NCI-H345 (cell line): ENCODE data around the gene IL1RAPL2.
"Not testable (repeated sequence)": the region's sequence is repeated elsewhere in the genome, so short reads cannot be mapped to it uniquely, and the experiment has no call there.

Source experiments
- DNase-seq: peaks from one replicate; lab custom pipeline; 2025; lab: John Stamatoyannopoulos, UW

The IL1RAPL2 gene

DNA sequence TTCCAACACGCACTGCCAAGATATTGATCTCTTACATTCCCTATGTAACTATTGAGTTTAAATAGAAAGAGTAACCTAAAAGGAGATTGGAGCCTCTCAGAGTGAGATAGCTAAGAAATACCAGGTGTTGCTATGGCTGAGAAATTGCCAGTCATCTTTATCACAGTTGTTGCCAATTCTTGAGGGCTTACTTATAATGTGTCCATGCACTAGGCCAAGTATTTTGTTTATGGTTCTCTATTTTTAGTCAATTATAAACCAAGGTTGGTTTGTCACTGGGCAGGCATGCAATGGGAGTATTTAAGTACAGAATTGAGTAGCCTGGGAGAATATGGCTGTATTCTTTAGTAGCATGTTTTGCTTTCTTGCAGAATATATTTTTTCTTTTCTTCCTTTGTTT is 452.9 kb downstream of the IL1RAPL2 start:
- no peak for DNase-seq

DNA sequence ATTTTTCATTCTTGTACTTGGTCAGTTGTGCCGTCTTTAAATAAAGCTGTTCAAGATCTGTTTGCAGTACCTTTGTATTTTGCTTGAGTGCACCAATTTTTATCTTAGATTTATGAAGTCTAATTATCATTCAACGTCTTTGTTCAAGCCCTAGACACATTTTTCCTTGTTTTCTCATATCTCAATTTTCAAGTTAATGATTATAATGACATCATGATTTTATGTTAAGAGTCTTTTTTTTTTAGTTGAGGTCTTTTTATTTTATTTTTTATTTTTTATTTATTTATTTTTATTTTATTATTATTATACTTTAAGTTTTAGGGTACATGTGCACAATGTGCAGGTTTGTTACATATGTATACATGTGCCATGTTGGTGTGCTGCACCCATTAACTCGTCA is 463.0 kb downstream of the IL1RAPL2 start:
- DNase-seq, result not testable (repeated sequence)

DNA sequence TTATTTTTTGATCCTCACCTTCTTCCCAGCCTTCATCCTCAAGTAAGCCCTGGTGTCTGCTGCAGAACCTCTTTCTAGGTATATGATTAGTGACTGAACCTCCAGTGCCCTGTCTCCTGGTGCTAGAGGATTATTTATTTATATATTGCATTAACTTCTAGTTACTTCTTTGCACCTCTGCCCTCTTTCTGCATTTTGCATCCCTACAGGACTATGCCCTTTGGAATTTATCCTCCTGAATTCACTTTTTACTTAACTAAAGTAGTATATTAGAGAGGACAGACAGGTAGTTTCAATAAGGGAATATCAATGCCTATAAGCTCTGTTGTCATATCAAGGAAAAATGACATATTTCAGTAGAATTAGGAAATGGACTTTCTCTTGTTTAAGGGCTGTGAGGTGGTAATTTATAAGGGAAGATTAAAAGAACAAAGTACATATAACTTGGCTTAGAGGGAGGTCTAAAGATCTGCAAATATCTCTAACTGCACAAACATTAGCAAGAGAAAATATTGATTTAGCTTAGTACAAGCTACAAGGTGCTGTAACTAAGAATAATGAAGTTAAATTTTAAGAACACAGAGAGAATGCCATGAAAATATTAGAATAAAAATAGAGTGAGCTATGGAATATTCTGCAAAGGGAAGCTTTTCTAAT is 472.8 kb downstream of the IL1RAPL2 start:
- no peak for DNase-seq

DNA sequence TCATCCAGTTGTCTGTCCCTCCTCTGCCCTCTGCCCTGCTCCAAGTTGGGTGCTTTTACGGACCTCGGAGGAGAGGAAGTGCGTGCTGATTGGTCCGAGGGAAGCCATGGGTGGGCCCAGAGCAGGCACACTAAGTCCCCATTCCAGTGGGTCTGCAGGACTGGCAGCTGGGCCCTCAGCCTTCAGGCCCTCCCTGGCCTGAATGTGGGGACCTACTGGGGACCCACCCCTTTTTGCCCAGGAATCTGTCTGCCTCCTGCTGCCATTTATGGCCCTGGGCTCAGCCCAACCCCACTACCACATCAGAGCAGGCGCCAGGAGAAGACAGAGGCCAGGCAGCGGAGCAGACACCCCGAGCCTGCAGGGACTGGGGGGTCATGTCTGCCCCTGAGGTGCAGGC is 484.9 kb downstream of the IL1RAPL2 start:
- DNase-seq, result no peak

DNA sequence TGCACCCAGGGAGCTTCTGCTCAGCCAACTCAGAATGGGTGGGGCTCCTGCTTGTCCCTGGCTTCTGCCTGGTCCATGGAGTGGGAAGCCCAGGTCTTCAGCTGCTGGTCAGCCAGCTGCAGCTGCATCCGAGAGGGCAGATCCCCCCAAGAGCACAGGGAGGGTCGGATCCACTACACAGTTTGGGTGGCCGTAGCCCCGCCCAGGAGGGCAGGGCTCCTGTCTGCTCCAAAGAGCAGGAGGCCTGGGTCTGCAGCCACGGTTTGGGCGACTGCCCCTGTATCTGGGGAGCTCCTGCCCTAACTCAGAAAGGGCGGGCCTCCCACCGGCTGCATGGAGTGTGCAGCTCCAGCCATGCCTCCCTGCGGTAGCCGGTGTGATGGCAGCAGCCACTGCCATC is 485.4 kb downstream of the IL1RAPL2 start:
- DNase-seq, result no peak

DNA sequence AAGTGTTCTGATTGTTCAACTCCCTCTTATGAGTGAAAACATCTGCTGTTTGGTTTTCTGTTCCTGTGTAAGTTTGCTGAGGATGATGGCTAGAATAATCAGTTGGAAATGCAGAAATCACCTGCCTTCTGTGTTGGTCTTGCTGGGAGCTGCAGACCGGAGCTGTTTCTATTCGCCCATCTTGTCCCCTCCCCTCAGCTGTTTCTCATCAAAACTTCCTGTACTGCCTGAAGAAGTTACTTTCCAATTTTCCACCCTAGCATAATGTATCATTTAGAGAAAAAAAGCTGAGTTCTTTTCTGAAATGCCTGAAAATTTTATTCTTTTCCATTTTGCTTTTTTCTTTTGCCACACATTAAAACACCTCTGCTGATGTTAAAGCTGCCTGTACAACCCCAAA is 486.9 kb downstream of the IL1RAPL2 start:
- no peak for DNase-seq

DNA sequence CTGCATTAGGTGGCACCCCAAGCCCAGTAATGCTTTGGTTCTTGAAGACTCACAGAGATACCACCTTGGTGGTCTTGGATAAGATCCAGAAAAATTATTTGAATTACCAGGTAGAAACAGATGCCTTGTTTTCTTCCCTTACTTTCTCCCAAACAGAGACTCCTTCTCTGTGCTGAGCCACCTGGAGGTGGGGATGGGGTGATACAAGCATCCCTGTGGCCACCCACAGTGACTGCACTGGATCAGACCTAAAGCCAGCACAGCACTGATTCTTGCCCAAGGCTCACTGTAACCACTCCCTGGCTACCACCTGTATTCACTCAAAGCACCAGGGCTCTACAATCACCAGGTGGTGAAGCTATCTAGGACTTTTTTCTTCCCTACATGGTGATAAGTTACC is 497.7 kb downstream of the IL1RAPL2 start:
- no peak for DNase-seq

DNA sequence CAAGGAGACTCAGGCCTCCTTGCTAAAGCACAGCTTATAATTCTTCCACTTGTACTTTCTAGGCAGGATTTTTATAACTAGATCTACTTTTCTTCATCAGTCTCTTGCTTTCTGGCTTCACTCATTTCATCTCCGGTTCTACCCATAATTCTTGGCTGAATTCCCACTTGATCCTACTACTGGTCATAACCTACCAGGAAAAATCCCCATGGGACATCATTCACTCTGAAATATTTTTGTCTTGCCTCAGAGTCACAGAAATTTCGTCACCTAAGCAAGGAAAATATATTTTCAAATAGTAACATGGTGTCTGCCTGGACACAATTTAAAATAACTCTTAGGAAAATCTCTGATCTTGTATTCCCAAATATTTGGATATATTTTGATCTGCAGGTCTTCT is 532.2 kb downstream of the IL1RAPL2 start:
- no peak for DNase-seq

DNA sequence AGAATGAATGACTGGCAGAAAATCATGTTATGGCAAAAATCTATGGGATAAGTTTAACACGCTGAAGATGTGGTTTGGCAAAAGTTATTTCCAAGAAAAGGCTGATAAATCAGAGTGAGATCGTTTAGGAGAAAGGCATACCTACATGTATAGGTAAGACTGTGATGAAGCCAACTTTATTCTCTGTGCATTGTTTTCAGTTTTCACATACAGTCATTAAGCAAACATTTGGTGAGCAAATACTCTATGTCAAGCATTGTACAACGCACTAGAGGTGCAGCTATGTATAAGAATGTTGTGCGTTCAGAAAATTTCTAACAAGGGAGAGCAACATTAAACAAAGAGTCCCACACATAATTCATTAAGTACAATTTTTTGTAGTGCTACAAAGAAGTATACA is 532.8 kb downstream of the IL1RAPL2 start:
- DNase-seq, result no peak

DNA sequence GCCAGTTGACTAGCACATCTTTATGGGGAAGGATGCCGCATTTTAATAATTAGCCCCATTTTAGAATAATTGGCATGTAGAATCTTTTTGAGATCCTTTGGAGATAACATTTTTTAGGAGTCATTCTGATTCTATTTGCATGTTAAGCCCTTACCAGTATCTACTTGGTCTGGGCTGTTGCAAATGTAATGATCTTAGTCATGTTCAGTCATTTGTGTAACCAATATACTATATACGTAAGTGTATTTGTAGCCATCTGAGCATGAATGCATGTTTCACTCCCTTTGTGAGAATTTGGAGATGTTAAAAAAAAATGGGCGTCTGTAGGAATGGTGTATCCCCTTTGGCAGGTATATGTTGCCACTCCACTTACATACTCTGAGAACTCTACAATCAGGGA is 535.4 kb downstream of the IL1RAPL2 start:
- DNase-seq, result no peak

DNA sequence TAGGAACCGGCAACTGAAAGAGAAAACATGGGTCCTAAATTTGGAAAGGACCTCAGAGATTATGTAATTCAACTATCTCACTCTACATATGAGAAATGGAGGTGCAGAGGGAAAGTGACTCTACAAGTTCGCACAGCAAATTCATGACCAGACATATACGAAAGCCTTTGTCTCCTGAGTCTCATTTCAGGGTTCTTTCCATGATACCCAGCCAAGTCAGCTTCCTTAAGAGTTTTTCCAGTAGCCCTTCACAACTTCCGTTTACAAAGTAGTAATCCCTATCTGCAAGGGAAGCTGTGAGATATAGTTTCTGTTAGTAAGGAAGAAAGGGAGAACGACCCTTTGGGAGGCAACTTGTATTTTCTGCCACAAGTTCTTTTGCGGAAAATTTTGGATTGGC is 543.9 kb downstream of the IL1RAPL2 start:
- DNase-seq, result no peak

DNA sequence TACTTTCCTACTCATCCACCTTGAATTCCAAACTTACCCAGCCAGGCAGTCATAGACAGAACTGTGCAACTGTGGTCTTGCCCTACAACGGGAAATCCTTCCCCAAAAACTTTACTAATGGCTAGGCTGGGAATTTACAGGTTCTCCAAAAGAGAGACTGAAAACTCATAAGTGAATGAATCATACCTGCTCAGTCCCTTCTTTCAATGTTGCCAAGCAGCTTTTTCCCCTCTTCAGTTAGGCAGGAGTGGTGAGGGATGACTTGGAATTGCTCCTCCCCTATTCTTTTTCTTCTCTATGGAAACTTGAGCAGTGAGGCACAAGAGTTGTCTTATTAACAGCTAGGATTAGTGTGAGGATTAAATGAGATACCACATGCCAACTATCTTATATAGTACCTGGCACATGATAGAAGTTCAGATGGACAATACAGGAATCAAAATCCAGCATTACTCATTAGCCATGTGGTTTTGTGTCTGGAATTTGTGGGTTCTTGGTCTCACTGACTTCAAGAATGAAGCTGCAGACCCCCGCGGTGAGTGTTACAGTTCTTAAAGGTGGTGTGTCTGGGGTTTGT is 548.6 kb downstream of the IL1RAPL2 start:
- DNase-seq, result no peak

DNA sequence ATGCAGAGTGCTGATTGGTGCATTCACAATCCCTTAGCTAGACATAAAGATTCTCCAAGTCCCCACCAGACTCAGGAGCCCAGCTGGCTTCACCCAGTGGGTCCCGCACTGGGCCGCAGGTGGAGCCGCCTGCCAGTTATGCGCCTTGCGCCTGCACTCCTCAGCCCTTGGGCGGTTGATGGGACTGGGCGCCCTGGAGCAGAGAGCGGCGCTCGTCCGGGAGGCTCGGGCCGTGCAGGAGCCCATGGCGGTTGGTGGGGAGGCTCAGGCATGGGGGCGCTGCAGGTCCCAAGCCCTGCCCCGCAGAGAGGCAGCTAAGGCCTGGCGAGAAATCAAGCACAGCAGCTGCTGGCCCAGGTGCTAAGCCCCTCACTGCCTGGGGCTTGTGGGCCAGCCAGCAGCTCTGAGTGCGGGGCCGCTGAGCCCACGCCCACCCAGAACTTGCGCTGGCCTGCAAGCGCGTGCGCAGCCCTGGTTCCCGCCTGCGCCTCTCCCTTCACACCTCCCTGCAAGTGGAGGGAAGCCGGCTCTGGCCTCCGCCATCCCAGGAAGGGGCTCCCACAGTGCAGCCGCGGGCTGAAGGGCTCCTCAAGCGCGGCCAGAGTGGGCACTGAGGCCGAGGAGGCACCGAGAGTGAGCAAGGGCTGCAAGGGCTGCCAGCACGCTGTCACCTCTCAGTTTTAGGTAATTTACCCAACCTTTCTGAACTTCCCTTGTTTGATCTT is 549.8 kb downstream of the IL1RAPL2 start:
- not testable (repeated sequence) for DNase-seq

DNA sequence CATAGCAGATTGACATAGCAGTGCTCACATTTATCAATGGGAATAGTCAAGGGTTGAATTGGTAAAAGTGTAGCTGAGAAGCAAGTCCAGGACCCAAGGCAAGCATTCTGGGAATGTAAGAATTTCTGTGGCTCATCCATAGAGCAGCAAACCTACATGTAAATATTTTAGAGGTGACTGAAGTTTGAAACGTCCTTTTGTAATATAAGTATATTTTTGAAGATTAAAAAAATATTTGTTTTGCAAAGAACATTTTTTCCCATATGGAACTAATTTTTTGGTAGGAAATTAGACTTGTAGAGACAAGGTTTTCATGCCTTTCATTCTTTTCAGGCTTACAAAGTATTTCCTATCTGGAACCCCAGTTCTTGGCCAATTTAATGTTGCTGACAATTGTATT is 550.5 kb downstream of the IL1RAPL2 start:
- no peak for DNase-seq

DNA sequence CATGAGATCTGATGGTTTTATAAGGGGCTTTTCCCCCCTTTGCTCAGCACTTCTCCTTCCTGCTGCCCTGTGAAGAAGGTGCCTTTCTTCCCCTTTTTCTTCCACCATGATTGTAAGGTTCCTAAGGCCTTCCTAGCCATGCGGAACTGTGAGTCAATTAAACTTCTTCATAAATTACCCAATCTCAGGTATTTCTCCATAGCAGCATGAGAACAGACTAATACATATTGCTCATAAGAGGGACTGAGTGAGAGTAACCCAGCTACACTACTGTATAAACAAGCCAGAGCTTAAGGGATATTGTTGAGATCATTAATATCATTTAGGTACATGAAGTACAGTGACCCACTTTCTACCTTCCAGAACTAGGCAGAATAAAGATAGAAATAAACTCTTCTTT is 551.6 kb downstream of the IL1RAPL2 start:
- DNase-seq, result no peak

DNA sequence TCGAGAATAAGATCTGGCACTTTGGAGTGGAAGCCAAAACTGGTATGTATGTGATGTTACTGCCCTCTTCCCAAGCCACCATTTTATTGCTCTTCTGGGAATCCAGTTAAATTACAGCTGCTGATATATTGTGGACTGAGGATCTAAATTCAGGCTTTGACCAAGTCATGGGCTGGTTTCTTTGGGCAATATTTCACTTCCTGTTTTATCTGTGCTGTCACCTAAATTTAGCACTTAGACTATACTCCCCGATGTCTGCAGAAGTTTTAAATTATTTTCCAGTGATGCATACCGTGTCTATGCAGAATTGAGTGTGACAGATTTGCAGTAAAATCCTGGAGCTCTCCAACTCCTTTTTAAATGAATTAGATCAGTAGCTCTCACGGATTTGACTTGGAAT is 554.5 kb downstream of the IL1RAPL2 start:
- DNase-seq, result no peak

DNA sequence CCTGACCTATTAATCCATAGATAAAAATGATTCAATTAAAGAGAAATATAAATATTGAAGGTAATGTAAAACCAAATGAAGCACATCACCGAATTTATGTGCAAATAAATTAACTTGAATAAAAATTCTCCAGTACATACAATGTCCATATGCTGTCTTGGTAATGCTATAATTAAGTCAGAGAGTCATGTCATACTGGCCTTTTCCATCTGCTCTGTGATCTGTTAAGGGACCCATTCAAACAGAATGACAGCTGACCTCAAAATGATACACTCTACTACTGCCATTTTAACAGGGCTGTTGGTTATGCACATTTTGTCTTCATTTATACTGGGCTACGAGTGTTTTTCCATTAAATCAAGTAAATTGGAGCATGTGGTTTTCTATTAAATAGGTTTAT is 555.2 kb downstream of the IL1RAPL2 start:
- no peak for DNase-seq

DNA sequence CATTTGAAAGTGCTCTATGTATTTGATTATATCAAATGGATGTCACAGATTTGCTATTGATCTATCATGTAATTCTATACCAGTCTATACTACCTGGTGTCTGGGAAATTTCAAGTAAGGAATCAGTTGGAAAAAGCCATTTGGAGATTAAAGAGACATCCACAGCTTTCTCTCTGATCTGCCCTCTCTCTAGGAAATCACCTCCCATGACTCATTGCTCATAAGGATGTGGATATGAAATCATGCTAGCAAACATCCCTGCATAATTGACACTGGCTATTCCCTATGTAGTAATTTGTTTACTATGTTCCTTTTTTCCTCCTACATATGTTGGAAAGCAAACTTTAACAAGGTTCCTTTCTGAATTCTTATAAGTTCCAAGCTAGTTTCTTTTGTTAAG is 560.2 kb downstream of the IL1RAPL2 start:
- DNase-seq, result no peak

DNA sequence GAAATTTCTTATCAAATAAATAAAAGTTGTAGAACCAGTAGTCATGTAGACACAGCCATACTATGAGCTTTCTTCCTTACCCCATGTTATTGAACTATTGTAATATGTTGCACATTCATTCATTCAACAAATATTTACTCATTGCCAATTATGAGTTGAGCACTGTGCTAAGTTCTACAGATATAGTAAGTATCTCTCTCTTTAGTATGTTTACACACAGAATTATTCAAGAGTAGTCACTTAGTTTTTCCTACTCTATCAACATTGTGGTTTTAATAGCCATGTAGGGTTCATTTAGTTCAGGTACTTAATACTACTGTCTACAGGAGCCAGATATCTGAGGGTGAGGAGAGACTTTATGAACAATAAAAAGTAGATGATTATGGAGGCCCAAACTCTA is 568.3 kb downstream of the IL1RAPL2 start:
- DNase-seq, result no peak

DNA sequence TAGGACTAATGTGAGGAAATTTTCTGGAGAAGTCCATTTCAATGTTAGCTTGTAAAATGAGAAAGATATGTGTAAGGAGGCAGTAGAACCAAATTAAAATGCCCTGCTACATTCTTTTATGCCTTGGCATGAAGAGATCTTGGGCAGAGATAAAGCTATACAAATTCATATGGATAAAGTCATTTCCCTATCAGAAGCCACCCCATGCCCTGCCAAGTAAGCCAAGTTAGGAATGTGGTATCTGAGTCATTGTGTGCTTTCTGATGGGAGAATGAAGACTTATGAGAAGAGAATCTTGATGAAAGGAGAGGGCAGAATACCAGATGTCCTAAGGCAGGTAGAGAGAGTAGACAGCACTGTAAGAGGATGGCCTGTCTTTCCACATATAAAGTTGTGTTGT is 570.8 kb downstream of the IL1RAPL2 start:
- DNase-seq, result no peak

DNA sequence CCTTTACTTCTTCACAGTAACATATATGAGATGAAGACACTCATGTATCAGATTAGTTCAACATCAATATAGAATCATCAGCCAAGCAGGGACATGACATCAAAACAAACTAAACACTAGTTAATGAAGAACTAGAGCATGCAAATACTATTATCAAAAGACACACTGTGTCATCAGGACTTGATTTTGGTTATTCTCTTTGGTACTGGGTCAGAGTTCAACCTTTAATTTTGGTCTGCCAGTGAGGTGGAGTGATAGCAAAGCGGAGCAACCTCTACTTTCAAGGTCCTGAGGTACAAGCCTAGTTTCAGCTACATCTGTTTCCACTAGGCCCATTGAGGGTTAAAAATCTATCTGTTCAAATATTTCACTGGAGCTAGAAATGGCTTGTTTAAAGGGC is 584.0 kb downstream of the IL1RAPL2 start:
- DNase-seq, result no peak

DNA sequence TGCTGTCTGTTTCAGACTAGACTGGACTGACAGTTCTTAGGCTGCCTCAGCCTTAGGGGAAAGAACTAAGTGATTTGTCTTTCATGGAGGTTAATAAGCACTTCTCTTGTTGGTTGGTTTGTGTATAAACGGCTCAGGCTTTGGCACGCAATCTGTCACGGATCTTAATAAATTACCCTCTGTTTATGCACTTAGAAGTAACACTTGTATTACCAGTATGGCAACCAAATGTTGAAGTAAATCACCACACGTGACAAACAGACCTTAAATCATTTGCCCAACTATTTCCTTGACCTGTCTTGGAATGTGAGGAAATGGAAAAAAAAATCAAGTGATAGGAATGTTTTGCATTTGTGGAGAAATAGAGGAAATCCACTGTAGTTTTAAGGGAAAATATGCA is 584.6 kb downstream of the IL1RAPL2 start:
- DNase-seq, result no peak

DNA sequence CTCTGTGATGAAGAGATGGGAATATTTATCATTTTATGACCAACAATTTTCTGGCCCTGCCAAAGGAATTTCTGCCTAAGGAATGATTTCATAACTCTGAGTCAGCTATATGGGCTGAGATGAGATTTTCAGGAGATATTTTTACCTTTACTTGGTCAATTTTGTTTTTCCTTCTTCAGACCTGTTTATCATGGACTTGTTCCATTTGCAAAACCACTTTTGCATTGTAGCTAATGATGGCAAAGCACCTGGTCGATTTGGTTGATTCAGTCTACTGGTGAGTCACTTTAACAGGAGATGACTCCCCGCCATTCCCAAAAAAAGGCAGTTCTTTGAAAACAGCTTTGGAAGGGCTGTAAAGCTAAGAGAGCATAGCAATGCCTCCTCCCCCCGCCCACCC is 601.2 kb downstream of the IL1RAPL2 start:
- DNase-seq, result no peak

DNA sequence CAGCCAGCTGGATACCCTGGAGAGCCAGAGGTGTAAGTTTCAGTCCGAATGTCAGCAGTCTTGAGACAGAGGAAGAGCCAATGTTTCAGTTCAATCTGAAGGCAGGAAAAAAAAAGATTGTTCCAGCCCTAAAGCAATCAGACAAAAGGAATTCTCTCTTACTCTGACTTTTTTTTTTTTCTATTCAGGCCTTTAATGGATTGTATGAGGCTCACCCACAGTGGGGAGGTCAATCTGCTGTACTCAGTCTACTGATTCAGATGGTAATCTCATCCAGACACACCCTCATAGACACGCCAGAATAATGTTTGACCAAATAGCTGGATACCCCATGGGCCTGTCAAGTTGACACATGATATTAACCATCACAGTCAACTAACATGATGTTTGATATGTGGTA is 602.6 kb downstream of the IL1RAPL2 start:
- no peak for DNase-seq
